NCI-H82 (cell line): Measurements from ENCODE around the gene CLEC12A.
A peak's percentile ranks its signal among the peaks of the same experiment; 100 is the strongest.

Source experiments
- DNase-seq: peaks from one replicate; lab custom pipeline; 2025; lab: John Stamatoyannopoulos, UW

The CLEC12A gene

DNA sequence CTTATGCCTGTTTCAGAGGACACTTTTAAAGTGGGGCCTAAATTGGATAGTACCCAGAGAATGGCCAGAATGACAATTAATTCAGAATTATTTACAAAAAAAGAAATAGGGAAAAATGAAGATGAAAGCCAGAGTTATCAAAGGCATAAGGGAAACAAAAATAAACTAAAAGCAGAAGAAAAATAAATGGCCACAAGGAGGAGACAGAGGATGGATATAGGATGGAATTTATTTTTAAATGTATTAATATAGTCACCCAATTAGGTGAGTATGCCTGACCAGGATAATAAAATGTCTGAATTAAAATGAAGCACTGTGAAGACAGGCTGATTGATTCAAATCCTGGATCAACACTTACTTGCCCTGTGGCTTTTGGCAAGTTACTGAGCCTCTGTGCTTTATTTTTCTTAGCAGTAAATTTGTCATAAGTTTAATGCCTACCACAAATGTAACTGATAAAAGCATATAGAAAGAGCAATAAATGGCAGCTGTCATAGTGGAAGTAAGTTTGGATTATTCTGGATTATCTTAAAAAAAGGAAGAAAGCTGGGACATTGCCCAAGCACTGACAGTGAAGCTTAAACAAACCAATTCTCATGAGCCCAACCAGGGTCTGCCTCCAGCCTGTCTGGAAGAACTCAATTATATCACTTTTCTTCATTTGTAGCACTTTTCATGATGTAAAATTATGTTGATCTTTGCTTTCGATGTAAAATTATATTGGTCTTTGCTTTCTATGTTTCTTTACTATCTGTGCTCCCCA lies 62.8 kb downstream of the CLEC12A start:
- peak; percentile 24 for DNase-seq
